Measurements from ENCODE around the gene MRPS18B. TPM values are rescaled to one million over a fixed set of nuclear protein-coding genes. Genes with fewer than 3 reads are reported as not detected.

Gene MRPS18B
- total and polyA plus RNA-seq, 2 of the 13 experiments (the other 11 are each of a cell fraction or from before 2014, with no cell fraction given) = 125 to 131 TPM

- TF ChIP-seq ZNF660 (CRISPR knock-in tag; IDR thresholded peaks at IDR 0.05; ENCODE audit: borderline replicate concordance, low read depth) = 0 out of 2 replicates have a peak, but pooled peaks have one; percentile 22
- TF ChIP-seq ZNF10 (CRISPR knock-in tag; IDR thresholded peaks at IDR 0.05; ENCODE audit: borderline replicate concordance, low read depth) = no peak
- TF ChIP-seq PHF8 (CRISPR knock-in tag; IDR thresholded peaks at IDR 0.05) = peak; percentile 96
- TF ChIP-seq, protein P1, sequence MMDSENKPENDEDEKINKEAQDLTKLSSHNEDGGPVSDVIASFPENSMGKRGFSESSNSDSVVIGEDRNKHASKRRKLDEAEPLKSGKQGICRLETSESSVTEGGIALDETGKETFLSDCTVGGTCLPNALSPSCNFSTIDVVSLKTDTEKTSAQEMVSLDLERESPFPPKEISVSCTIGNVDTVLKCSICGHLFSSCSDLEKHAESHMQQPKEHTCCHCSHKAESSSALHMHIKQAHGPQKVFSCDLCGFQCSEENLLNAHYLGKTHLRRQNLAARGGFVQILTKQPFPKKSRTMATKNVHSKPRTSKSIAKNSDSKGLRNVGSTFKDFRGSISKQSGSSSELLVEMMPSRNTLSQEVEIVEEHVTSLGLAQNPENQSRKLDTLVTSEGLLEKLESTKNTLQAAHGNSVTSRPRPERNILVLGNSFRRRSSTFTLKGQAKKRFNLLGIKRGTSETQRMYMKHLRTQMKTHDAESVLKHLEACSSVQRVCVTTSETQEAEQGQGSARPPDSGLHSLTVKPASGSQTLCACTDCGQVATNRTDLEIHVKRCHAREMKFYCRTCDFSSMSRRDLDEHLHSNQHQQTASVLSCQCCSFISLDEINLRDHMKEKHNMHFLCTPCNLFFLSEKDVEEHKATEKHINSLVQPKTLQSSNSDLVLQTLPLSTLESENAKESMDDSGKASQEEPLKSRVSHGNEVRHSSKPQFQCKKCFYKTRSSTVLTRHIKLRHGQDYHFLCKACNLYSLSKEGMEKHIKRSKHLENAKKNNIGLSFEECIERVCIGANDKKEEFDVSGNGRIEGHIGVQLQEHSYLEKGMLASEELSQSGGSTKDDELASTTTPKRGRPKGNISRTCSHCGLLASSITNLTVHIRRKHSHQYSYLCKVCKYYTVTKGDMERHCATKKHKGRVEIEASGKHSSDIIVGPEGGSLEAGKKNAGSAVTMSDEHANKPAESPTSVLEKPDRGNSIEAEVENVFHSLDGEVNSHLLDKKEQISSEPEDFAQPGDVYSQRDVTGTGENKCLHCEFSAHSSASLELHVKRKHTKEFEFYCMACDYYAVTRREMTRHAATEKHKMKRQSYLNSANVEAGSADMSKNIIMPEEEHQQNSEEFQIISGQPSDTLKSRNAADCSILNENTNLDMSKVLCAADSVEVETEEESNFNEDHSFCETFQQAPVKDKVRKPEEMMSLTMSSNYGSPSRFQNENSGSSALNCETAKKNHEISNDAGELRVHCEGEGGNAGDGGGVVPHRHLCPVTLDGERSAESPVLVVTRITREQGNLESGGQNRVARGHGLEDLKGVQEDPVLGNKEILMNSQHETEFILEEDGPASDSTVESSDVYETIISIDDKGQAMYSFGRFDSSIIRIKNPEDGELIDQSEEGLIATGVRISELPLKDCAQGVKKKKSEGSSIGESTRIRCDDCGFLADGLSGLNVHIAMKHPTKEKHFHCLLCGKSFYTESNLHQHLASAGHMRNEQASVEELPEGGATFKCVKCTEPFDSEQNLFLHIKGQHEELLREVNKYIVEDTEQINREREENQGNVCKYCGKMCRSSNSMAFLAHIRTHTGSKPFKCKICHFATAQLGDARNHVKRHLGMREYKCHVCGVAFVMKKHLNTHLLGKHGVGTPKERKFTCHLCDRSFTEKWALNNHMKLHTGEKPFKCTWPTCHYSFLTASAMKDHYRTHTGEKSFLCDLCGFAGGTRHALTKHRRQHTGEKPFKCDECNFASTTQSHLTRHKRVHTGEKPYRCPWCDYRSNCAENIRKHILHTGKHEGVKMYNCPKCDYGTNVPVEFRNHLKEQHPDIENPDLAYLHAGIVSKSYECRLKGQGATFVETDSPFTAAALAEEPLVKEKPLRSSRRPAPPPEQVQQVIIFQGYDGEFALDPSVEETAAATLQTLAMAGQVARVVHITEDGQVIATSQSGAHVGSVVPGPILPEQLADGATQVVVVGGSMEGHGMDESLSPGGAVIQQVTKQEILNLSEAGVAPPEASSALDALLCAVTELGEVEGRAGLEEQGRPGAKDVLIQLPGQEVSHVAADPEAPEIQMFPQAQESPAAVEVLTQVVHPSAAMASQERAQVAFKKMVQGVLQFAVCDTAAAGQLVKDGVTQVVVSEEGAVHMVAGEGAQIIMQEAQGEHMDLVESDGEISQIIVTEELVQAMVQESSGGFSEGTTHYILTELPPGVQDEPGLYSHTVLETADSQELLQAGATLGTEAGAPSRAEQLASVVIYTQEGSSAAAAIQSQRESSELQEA (CRISPR knock-in tag; IDR thresholded peaks at IDR 0.05; ENCODE audit: not compliant biosample characterization) = peak; percentile 98
- peak; percentile 99 for TF ChIP-seq ZSCAN25 (CRISPR knock-in tag; IDR thresholded peaks at IDR 0.05)
- TF ChIP-seq SMARCC2 (IDR thresholded peaks at IDR 0.05) = no peak
- no peak; the same call in 1 of the 2 replicates for TF ChIP-seq ZC3H13 (CRISPR knock-in tag; IDR thresholded peaks at IDR 0.05)
- TF ChIP-seq HOXD1 (CRISPR knock-in tag; IDR thresholded peaks at IDR 0.05) = peak; percentile 86
- TF ChIP-seq CENPBD1 (CRISPR knock-in tag; IDR thresholded peaks at IDR 0.05; ENCODE audit: borderline replicate concordance, low read depth) = no peak
- no peak for TF ChIP-seq ZNF260 (CRISPR knock-in tag; IDR thresholded peaks at IDR 0.05; ENCODE audit: borderline replicate concordance, low read depth)
- no peak for TF ChIP-seq SP1 (IDR thresholded peaks at IDR 0.05)
- TF ChIP-seq SP1 (CRISPR knock-in tag; IDR thresholded peaks at IDR 0.05) = peak; percentile 69; the same call in 1 of the 2 replicates
- peak; percentile 15; the same call in 1 of the 2 replicates for TF ChIP-seq ZNF335 (CRISPR knock-in tag; IDR thresholded peaks at IDR 0.05)
- TF ChIP-seq U2AF2 (IDR thresholded peaks at IDR 0.05; ENCODE audit: low read depth, low read length) = no peak
- TF ChIP-seq NRL (CRISPR knock-in tag; IDR thresholded peaks at IDR 0.05; ENCODE audit: borderline replicate concordance) = peak; percentile 98
- peak; percentile 73; the same call in 1 of the 2 replicates for TF ChIP-seq GFI1 (CRISPR knock-in tag; IDR thresholded peaks at IDR 0.05; ENCODE audit: borderline replicate concordance)
- 0 out of 2 replicates have a peak, but pooled peaks have one; percentile 76 for TF ChIP-seq IRX3 (CRISPR knock-in tag; IDR thresholded peaks at IDR 0.05; ENCODE audit: borderline replicate concordance, low read depth)
- TF ChIP-seq JUND (CRISPR knock-in tag; IDR thresholded peaks at IDR 0.05) = no peak; the same call in 1 of the 2 replicates
- TF ChIP-seq, protein P2, sequence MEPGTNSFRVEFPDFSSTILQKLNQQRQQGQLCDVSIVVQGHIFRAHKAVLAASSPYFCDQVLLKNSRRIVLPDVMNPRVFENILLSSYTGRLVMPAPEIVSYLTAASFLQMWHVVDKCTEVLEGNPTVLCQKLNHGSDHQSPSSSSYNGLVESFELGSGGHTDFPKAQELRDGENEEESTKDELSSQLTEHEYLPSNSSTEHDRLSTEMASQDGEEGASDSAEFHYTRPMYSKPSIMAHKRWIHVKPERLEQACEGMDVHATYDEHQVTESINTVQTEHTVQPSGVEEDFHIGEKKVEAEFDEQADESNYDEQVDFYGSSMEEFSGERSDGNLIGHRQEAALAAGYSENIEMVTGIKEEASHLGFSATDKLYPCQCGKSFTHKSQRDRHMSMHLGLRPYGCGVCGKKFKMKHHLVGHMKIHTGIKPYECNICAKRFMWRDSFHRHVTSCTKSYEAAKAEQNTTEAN (CRISPR knock-in tag; conservative IDR thresholded peaks at IDR 0.05) = no peak; the same call in 1 of the 2 replicates
- peak; percentile 7; the same call in 1 of the 2 replicates for TF ChIP-seq KDM1A (CRISPR knock-in tag; IDR thresholded peaks at IDR 0.05)
Observed at GRCh38 chr6:30647242-30648116, 29.8 kb downstream of the MRPS18B start (continued).

Measured in HepG2 (cell line).